Testis (tissue), 3 donors: ENCODE data around the gene PHAF1. TPM values are rescaled to one million over a fixed set of nuclear protein-coding genes. Genes with fewer than 3 reads are reported as not detected.
A peak's percentile ranks its signal among the peaks of the same experiment; 100 is the strongest.

Experiments
- DNase-seq: peaks from one replicate; pipeline ENCODE4 v3.0.0-alpha.2; 2019
- H3K27ac ChIP-seq, 2 donors: fragments of 200-600 bp; sonication (generic); one replicate each; pipeline ENCODE4 v1.5.1; 2019
- H3K27me3 ChIP-seq: fragments of 200-600 bp; sonication (generic); one replicate; pipeline ENCODE4 v1.5.1; 2019
- H3K36me3 ChIP-seq: fragments of 200-600 bp; sonication (generic); one replicate; pipeline ENCODE4 v1.5.1; 2017; ENCODE audit warnings: low read depth; ENCODE audit errors: missing control alignments
- H3K4me1 ChIP-seq: fragments of 200-600 bp; sonication (generic); one replicate; pipeline ENCODE4 v1.5.1; 2019
- H3K4me3 ChIP-seq, 2 donors: fragments of 200-600 bp; sonication (generic); one replicate each; pipeline ENCODE4 v1.5.1; 2017 to 2019
- H3K9me3 ChIP-seq: fragments of 200-600 bp; sonication (generic); one replicate; pipeline ENCODE4 v1.5.1; 2017
- POLR2A ChIP-seq: fragments of 450-650 bp; IDR thresholded peaks from one replicate; pipeline ENCODE4 v1.6.1; 2017; ENCODE audit warnings: antibody characterized with exemption, mild to moderate bottlenecking, moderate library complexity
- WGBS, 2 donors: methylation state at CpG; one replicate each; pipeline ENCODE4 v1.1.5; 2018; 5-methylcytosine and 5-hydroxymethylcytosine counted together
- intact Hi-C: fragments of 100-400 bp; cut with DNase I; formaldehyde crosslinking; loops from one replicate; pipeline ENCODE4 v1.15.1; 2023; ENCODE audit warnings: low total_unique reads
- polyA plus RNA-seq: library from polyadenylated mRNA; stranded (reverse); fragments of 350-450 nt; fragmentation: Illumina TruSeq; extraction: RNeasy Lipid Tissue Mini Kit (QIAGEN cat#74804); gene quantifications from one replicate; pipeline ENCODE4 v1.2.3, GENCODE V29; 2014; ENCODE audit warnings: low read depth, low replicate concordance; ENCODE audit not compliant: insufficient read depth
- total RNA-seq, 2 donors: library from RNA; depleted of rRNA; stranded (reverse); fragments of >200 nt; gene quantifications; one replicate each; pipeline ENCODE4 v1.2.3, GENCODE V29; 2016
- TF ChIP-seq, protein P1 (sequence below), 3 experiments: fragments of 450-650 bp in 2 of 3; fragments of 200-600 bp in 1 of 3; sonication (generic) in 1 of 3; IDR thresholded peaks; one replicate each; pipeline ENCODE4 v1.5.1; 2016 to 2019; ENCODE audit warnings: antibody characterized with exemption in 3 of 3, mild to moderate bottlenecking in 2 of 3, moderate library complexity in 1 of 3

PHAF1 gene
- total and polyA plus RNA-seq, 3 donors from 2014 or later: 31.2 to 41.6 (median 32.6) TPM

DNA sequence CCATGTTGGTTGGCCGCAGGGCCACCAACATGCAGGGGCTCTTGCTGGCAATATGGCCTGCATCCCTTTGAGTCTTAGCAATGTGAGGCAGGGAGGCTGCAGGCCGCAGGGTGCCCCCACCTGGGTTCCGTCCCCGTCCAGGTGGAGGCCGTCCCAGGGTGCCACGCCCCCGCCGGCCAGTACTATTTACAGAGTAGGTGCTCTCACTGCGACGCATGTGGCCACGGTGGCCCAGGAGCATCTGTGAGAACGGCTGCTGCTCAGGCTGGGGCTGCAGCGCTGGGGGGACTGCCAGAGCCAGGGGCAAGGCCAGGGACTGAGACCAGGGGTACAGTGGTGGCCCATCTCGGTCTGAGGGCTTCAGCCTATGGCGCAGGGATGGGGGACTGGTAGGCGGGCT, 70.4 kb downstream of the PHAF1 start:
- 95 to 100% methylated on average over 1 to 16 of the region's 16 CpGs for WGBS, 2 donors
- H3K36me3 ChIP-seq: no peaks in the 10 kb centered on the region
- H3K27ac ChIP-seq: no peak overlapping the region
- H3K9me3 ChIP-seq: no peaks in the 10 kb centered on the region
- no peaks in the 10 kb centered on the region for H3K27me3 ChIP-seq
- intact Hi-C loops: no loop called here
- peaks cover 14% of the 10 kb centered on the region for H3K4me1 ChIP-seq
- no peak for DNase-seq
- no peak overlapping the region for H3K4me3 ChIP-seq
- TF ChIP-seq, protein P1, sequence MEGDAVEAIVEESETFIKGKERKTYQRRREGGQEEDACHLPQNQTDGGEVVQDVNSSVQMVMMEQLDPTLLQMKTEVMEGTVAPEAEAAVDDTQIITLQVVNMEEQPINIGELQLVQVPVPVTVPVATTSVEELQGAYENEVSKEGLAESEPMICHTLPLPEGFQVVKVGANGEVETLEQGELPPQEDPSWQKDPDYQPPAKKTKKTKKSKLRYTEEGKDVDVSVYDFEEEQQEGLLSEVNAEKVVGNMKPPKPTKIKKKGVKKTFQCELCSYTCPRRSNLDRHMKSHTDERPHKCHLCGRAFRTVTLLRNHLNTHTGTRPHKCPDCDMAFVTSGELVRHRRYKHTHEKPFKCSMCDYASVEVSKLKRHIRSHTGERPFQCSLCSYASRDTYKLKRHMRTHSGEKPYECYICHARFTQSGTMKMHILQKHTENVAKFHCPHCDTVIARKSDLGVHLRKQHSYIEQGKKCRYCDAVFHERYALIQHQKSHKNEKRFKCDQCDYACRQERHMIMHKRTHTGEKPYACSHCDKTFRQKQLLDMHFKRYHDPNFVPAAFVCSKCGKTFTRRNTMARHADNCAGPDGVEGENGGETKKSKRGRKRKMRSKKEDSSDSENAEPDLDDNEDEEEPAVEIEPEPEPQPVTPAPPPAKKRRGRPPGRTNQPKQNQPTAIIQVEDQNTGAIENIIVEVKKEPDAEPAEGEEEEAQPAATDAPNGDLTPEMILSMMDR (IDR thresholded peaks at IDR 0.05): no peak
- no peak for TF ChIP-seq POLR2A

DNA sequence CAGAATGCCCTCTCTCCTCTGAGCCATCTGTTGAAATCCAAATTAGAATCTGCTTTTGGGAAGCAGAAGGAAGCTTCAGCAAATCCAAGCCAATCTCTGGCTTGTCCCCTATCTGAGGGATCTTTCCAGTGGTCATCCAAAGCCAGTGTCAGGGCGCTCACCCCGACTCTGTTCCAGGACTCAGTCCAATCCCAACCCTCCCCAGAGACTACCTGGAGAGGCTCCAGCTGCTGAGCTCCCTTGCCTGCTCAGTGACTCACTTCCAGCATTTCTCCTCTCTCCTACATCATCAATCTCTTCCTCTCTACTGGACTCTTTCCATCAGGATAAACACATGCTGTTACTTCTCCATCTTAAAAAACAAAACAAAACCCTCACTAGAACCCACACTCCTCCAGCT, 71.6 kb downstream of the PHAF1 start:
- TF ChIP-seq POLR2A: no peak
- TF ChIP-seq, protein P1 (IDR thresholded peaks at IDR 0.05): no peak
- 38 to 55% methylated on average over 2 of the region's 2 CpGs for WGBS, 2 donors
- no peak for DNase-seq
- H3K27ac ChIP-seq: peak overlapping the region; percentile 6 to 56
- H3K36me3 ChIP-seq: no peaks in the 10 kb centered on the region
- H3K27me3 ChIP-seq: no peaks in the 10 kb centered on the region
- H3K9me3 ChIP-seq: no peaks in the 10 kb centered on the region
- peaks cover 24% of the 10 kb centered on the region for H3K4me1 ChIP-seq
- H3K4me3 ChIP-seq: no peak overlapping the region
- intact Hi-C loops: no loop called here

DNA sequence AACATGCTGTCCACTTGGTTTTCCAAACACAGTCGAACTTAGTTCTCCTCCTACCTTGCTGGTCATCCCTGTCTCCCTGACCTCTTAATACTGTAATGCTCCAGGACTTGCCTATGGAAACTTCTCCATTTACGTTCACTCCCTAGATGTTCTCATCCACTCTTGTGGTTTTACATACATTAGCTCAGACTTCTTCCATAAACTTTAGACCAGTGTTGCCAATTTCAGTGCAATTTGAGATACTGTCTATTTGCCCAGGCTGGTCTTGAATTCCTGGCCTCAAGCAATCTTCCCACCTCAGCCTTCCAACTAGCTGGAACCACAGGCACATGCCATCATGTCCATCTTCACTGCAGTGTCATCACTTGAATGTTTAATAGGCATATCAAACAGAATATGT, 72.5 kb downstream of the PHAF1 start:
- intact Hi-C loops: no loop called here
- no peak for DNase-seq
- TF ChIP-seq POLR2A: no peak
- Histone ChIP-seq H3K4me1 (peaks cover 29% of the 10 kb centered on the region), H3K27ac (no peak overlapping the region), H3K36me3 (no peaks in the 10 kb centered on the region), H3K27me3 (no peaks in the 10 kb centered on the region), H3K4me3 (no peak overlapping the region), H3K9me3 (no peaks in the 10 kb centered on the region)
- 79 to 80% methylated on average over 2 of the region's 2 CpGs for WGBS, 2 donors

DNA sequence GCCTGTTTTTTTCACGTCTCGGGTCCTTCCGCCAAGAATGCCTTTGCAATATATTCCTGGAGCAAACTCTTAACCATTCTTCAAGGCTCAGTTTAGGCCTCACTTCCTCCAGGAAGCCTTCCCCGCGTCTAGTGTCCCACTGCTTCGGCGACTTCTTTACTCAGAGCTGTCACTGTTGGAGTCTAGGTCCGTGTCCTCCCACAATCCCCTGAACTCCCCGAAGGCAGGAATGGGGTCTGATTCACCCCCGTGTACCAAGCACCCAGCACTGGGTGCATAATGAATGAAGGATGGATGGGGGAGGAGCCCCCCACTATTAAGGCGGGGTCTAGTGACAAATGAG, 73.5 kb downstream of the PHAF1 start:
- intact Hi-C loops: no loop called here
- Histone ChIP-seq H3K4me3 (peak overlapping the region; percentile 64 to 81), H3K36me3 (no peaks in the 10 kb centered on the region), H3K27ac (peak overlapping the region; percentile 98 to 99), H3K9me3 (no peaks in the 10 kb centered on the region), H3K27me3 (no peaks in the 10 kb centered on the region), H3K4me1 (peaks cover 29% of the 10 kb centered on the region)
- WGBS, 2 donors: 11% methylated on average over 11 of the region's 11 CpGs
- TF ChIP-seq, protein P1 (IDR thresholded peaks at IDR 0.05): no peak
- TF ChIP-seq POLR2A: no peak
- no peak for DNase-seq

DNA sequence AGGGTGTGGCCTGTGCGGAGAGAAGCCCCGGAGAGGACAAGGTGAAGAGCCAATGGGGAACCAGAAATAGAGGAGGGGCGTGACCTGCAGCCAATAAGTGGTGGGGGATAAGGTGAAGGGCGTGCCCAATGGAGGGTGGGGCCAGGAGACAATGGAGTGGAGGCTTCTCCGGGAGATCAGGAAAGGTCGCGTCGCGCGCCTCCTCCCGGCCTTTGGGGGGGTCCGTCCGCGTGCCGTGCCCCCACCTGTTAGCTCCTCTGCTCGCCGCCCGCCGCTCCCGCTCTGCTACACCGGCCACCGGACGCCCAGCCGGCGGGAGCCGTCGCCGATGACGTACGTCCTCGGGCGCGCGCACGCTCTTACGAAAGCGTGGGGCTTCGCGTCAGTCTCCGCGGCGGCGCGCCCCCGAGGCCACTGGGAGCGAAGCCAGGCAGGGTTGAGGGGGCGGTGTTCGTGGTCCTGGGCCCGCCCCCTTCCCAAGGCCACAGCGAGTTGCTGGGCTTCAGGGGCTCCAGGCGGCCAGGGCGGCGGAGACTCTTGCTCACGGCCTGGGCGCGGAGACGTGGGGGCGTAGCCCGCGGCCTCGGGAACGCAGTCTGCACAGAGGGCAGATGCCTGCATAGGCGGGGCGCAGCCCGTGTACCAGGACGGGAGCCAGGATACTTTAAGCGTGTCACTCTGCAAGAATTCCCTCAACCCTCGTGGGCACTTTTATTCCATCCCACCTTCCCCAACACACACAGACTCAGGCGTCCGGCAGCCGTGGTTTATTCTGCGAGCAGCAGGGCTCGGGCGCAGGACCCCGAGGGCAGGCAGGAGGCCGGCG, 74.1 kb downstream of the PHAF1 start, which contains the start of gene MATCAP1:
Gene MATCAP1, minus strand, starts transcription at position 337 of the 826 bp plus-strand sequence. CDS start 3,353 bp downstream, outside the sequence.
- peaks cover 29% of the 10 kb centered on the region for H3K4me1 ChIP-seq
- intact Hi-C loops: no loop called here
- 0% methylated on average over 4 to 58 of the region's 77 CpGs for WGBS, 2 donors

More for the DNA sequence above, 74.1 kb downstream of the PHAF1 start, which contains the start of gene MATCAP1:
- peak within 1 kb of the TSS; percentile 98 to 99 for H3K27ac ChIP-seq
- no peaks in the 10 kb centered on the region for H3K36me3 ChIP-seq
- peak within 1 kb of the TSS; percentile 64 to 81 for H3K4me3 ChIP-seq
- DNase-seq: peak; percentile 98
- H3K9me3 ChIP-seq: no peaks in the 10 kb centered on the region
- no peak for TF ChIP-seq POLR2A
- TF ChIP-seq, protein P1 (IDR thresholded peaks at IDR 0.05): no peak
- H3K27me3 ChIP-seq: no peaks in the 10 kb centered on the region
